ENCODE measurements around the gene LMBR1. TPM values are rescaled to one million over a fixed set of nuclear protein-coding genes. Genes with fewer than 3 reads are reported as not detected.

LMBR1 gene
- total RNA-seq, 4 donors from 2014 or later = 52.2 to 79.9 (median 62.5) TPM

- TF ChIP-seq CTCF (IDR thresholded peaks at IDR 0.05; ENCODE audit: low read depth) = no peak
Measured at GRCh38 chr7:156777364-156778069, 115.5 kb downstream of the LMBR1 start.

GRCh38 chr7:156776527-156776926 lies 116.5 kb downstream of the LMBR1 start:
- TF ChIP-seq CTCF (IDR thresholded peaks at IDR 0.05; ENCODE audit: low read depth) = no peak

- no peak for TF ChIP-seq CTCF (IDR thresholded peaks at IDR 0.05; ENCODE audit: low read depth)
Measured at GRCh38 chr7:156773966-156774365, 119.0 kb downstream of the LMBR1 start.

GRCh38 chr7:156772725-156773124 lies 120.3 kb downstream of the LMBR1 start:
- TF ChIP-seq CTCF (IDR thresholded peaks at IDR 0.05; ENCODE audit: low read depth) = no peak

- TF ChIP-seq CTCF (IDR thresholded peaks at IDR 0.05; ENCODE audit: low read depth) = no peak
Measured at GRCh38 chr7:156768698-156769472, 124.1 kb downstream of the LMBR1 start.

GRCh38 chr7:156766666-156767065 lies 126.3 kb downstream of the LMBR1 start:
- TF ChIP-seq CTCF (IDR thresholded peaks at IDR 0.05; ENCODE audit: low read depth) = no peak

GRCh38 chr7:156765901-156766656 lies 126.9 kb downstream of the LMBR1 start:
- TF ChIP-seq CTCF (IDR thresholded peaks at IDR 0.05; ENCODE audit: low read depth) = no peak
